Measurements from ENCODE around the gene HPX.
A peak's percentile ranks its signal among the peaks of the same experiment; 100 is the strongest.

HPX gene

GRCh38 chr11:6440906-6441358 lies at the start of gene HPX:
Gene HPX, minus strand, starts transcription at chr11:6440987. Its CDS starts 24 bp downstream, at chr11:6440963.
- DNase-seq (ENCODE audit: low read depth), result no peak

GRCh38 chr11:6489306-6489705 lies 48.5 kb upstream of the HPX start:
- DNase-seq (ENCODE audit: low read depth), result no peak

- DNase-seq (ENCODE audit: low read depth), result no peak
Observed at GRCh38 chr11:6488821-6489220, 48.0 kb upstream of the HPX start.

- no peak for DNase-seq (ENCODE audit: low read depth)
Observed at GRCh38 chr11:6488342-6488741, 47.6 kb upstream of the HPX start.

- no peak for DNase-seq (ENCODE audit: low read depth)
Observed at GRCh38 chr11:6486938-6487337, 46.2 kb upstream of the HPX start.

- DNase-seq (ENCODE audit: low read depth), result no peak
Observed at GRCh38 chr11:6486256-6486655, 45.5 kb upstream of the HPX start.

GRCh38 chr11:6485661-6486060 lies 44.9 kb upstream of the HPX start:
- peak; percentile 88 for DNase-seq (ENCODE audit: low read depth)

GRCh38 chr11:6483015-6483414 lies 42.2 kb upstream of the HPX start:
- no peak for DNase-seq (ENCODE audit: low read depth)

GRCh38 chr11:6482441-6482840 lies 41.7 kb upstream of the HPX start:
- no peak for DNase-seq (ENCODE audit: low read depth)

- DNase-seq (ENCODE audit: low read depth), result no peak
Observed at GRCh38 chr11:6481924-6482275, 41.1 kb upstream of the HPX start.

- DNase-seq (ENCODE audit: low read depth), result peak; percentile 97
Observed at GRCh38 chr11:6481012-6481923, 40.5 kb upstream of the HPX start, which contains the start of the genes ARFIP2 and TIMM10B. Gene ARFIP2, minus strand, starts transcription at chr11:6481331. Its CDS starts 910 bp downstream, at chr11:6480421. Gene TIMM10B, plus strand, starts transcription at chr11:6481501. Its CDS starts 16 bp downstream, at chr11:6481517.

- no peak for DNase-seq (ENCODE audit: low read depth)
Observed at GRCh38 chr11:6480299-6480914, 39.6 kb upstream of the HPX start.

GRCh38 chr11:6476571-6476970 lies 35.8 kb upstream of the HPX start:
- DNase-seq (ENCODE audit: low read depth), result no peak

- no peak for DNase-seq (ENCODE audit: low read depth)
Observed at GRCh38 chr11:6475936-6476335, 35.1 kb upstream of the HPX start.

- no peak for DNase-seq (ENCODE audit: low read depth)
Observed at GRCh38 chr11:6474806-6475500, 34.2 kb upstream of the HPX start.

GRCh38 chr11:6474413-6474792 lies 33.6 kb upstream of the HPX start:
- DNase-seq (ENCODE audit: low read depth), result no peak

GRCh38 chr11:6473451-6474412 lies 32.9 kb upstream of the HPX start, which contains the start of gene TRIM3:
Gene TRIM3, minus strand, starts transcription at chr11:6473941. Its CDS starts 8,246 bp downstream, at chr11:6465695.
- peak; percentile 78 for DNase-seq (ENCODE audit: low read depth)

- no peak for DNase-seq (ENCODE audit: low read depth)
Observed at GRCh38 chr11:6472934-6473333, 32.1 kb upstream of the HPX start.

- DNase-seq (ENCODE audit: low read depth), result no peak
Observed at GRCh38 chr11:6469599-6469998, 28.8 kb upstream of the HPX start.

GRCh38 chr11:6468712-6469495 lies 28.1 kb upstream of the HPX start:
- peak; percentile 91 for DNase-seq (ENCODE audit: low read depth)

GRCh38 chr11:6459099-6459450 lies 18.3 kb upstream of the HPX start:
- no peak for DNase-seq (ENCODE audit: low read depth)
